K562 (cell line): ENCODE measurements around the gene PRPF8. TPM values are rescaled to one million over a fixed set of nuclear protein-coding genes. Genes with fewer than 3 reads are reported as not detected.

Experiments used
- ATAC-seq: fragments of 200-7000 bp; cut with Tn5 transposase; 3 replicates; pipeline ENCODE4 v1.9.1; 2020; ENCODE audit warnings: moderate library complexity
- BruUV-seq: library from RNA; stranded (reverse); fragments of 400-500 nt; replicated peaks from 2 replicates; lab custom pipeline; 2021; lab: Mats Ljungman, UMichigan
- CTCF ChIA-PET: fragments of 300-600 bp; formaldehyde crosslinking; extraction: SDS; loops from one replicate; lab custom pipeline; 2021; ENCODE audit warnings: low intra/inter-chr PET ratio; lab: Yijun Ruan, JAX
- POLR2A ChIA-PET: fragments of 300-600, 350-650 bp; sonication (Branson Sonifier 250); formaldehyde crosslinking; extraction: SDS; loops from one replicate; lab custom pipeline; 2021; ENCODE audit warnings: antibody characterized with exemption, inconsistent platforms; lab: Yijun Ruan, JAX
- DNase-seq, 4 experiments: peaks; one replicate each; pipeline versions ENCODE4 v3.0.0 to v3.0.0-alpha.2; 2011 to 2018; ENCODE audit warnings: low spot score in 3 of 4, mixed read lengths in 3 of 4; ENCODE audit errors: extremely low read depth in 1 of 4
- FAIRE-seq: peaks from 2 replicates; lab custom pipeline; 2011; peaks lifted over from hg19 to GRCh38; lab: Jason Lieb, UNC
- H2AFZ ChIP-seq: 2 replicates; pipeline ENCODE4 v1.6.0; 2011; ENCODE audit warnings: low read depth, low read length, control low read depth, inconsistent platforms
- H3K27ac ChIP-seq: fragments of 200-600 bp; 3 replicates; pipeline ENCODE4 v1.8.0; 2011; ENCODE audit warnings: low read depth, mild to moderate bottlenecking, control low read depth, inconsistent platforms, low read length, moderate library complexity, mixed read lengths; ENCODE audit errors: extremely low read depth
- H3K27me3 ChIP-seq, 2 experiments: fragments of 300-600 bp in 1 of 2; 2 replicates in 1 of 2; 3 replicates in 1 of 2; pipeline versions ENCODE4 v1.6.0 to v1.8.0; 2011; ENCODE audit warnings: inconsistent platforms in 2 of 2, low read length in 2 of 2, mild to moderate bottlenecking in 1 of 2, mixed read lengths in 1 of 2, moderate library complexity in 1 of 2; ENCODE audit not compliant: control insufficient read depth in 2 of 2, insufficient read depth in 2 of 2
- H3K36me3 ChIP-seq: fragments of 300-600 bp; 3 replicates; pipeline ENCODE4 v1.8.0; 2011; ENCODE audit warnings: mild to moderate bottlenecking, low read length, inconsistent platforms; ENCODE audit not compliant: control insufficient read depth, insufficient read depth
- H3K4me1 ChIP-seq, 2 experiments: fragments of 200-600 bp in 1 of 2; replicated peaks in 1 of 2; 2 replicates in 1 of 2; 3 replicates in 1 of 2; pipeline versions ENCODE4 v1.5.1 to v1.8.0; 2011; ENCODE audit warnings: inconsistent platforms in 2 of 2, low read length in 2 of 2, mild to moderate bottlenecking in 1 of 2, mixed read lengths in 1 of 2, moderate library complexity in 1 of 2; ENCODE audit not compliant: control insufficient read depth in 2 of 2, insufficient read depth in 2 of 2
- H3K4me2 ChIP-seq: 2 replicates; pipeline ENCODE4 v1.6.1; 2011; ENCODE audit warnings: low read length, control low read depth, inconsistent platforms, mixed read lengths; ENCODE audit not compliant: insufficient read depth
- H3K4me3 ChIP-seq: fragments of 200-600 bp; sonication (generic), shearing (Covaris generic); 2 replicates; pipeline ENCODE4 v1.5.1; 2016; ENCODE audit warnings: control low read depth, inconsistent platforms
- H3K79me2 ChIP-seq: fragments of 200-600 bp; 3 replicates; pipeline ENCODE4 v1.8.0; 2011; ENCODE audit warnings: low read length, inconsistent platforms; ENCODE audit not compliant: control insufficient read depth, insufficient read depth
- H3K9ac ChIP-seq, 2 experiments: 2 replicates each; pipeline versions ENCODE4 v1.6.0 to v1.6.1; 2011; ENCODE audit warnings: low read depth in 2 of 2, low read length in 2 of 2, control low read depth in 1 of 2, inconsistent platforms in 1 of 2, mild to moderate bottlenecking in 1 of 2, mixed read lengths in 1 of 2; ENCODE audit not compliant: insufficient read depth in 1 of 2
- H3K9me1 ChIP-seq: one replicate; pipeline ENCODE4 v1.6.0; 2011; ENCODE audit warnings: inconsistent platforms, mild to moderate bottlenecking, low read length, moderate library complexity; ENCODE audit not compliant: control insufficient read depth, insufficient read depth
- H3K9me3 ChIP-seq: replicated peaks from 2 replicates; pipeline ENCODE4 v1.5.1; 2011; ENCODE audit warnings: low read depth, low read length, inconsistent platforms; ENCODE audit not compliant: control insufficient read depth, insufficient read depth
- H4K20me1 ChIP-seq: replicated peaks from 2 replicates; pipeline ENCODE4 v1.6.1; 2011; ENCODE audit warnings: low read length, inconsistent platforms, mixed read lengths; ENCODE audit not compliant: control insufficient read depth, insufficient read depth
- HINFP ChIP-seq: fragments of 450-650 bp; conservative IDR thresholded peaks from 2 replicates; pipeline ENCODE4 v1.6.1; 2016; ENCODE audit warnings: missing genetic modification characterization, low read depth, mild to moderate bottlenecking, control low read depth, missing compliant biosample characterization
- HNRNPK ChIP-seq: fragments of 200-400 bp; formaldehyde crosslinking; IDR thresholded peaks from one replicate; pipeline ENCODE4 v1.6.1; 2018; ENCODE audit warnings: mild to moderate bottlenecking, low read depth, low read length; ENCODE audit not compliant: poor library complexity, severe bottlenecking
- POLR2G ChIP-seq: fragments of 200-400 bp; formaldehyde crosslinking; IDR thresholded peaks from 2 replicates; pipeline ENCODE4 v1.6.1; 2017; ENCODE audit warnings: low read depth, mild to moderate bottlenecking, antibody characterized with exemption, low read length, moderate library complexity
- RBFOX2 ChIP-seq: fragments of 200-400 bp; formaldehyde crosslinking; IDR thresholded peaks from 2 replicates; pipeline ENCODE4 v1.6.1; 2017; ENCODE audit warnings: low read depth, mild to moderate bottlenecking, low read length, moderate library complexity
- SMARCC2 ChIP-seq: fragments of 450-650 bp; IDR thresholded peaks from 2 replicates; pipeline ENCODE4 v1.6.1; 2017; ENCODE audit warnings: antibody characterized with exemption, moderate library complexity, mild to moderate bottlenecking, low read depth
- SMC3 ChIP-seq: conservative IDR thresholded peaks from 2 replicates; pipeline ENCODE4 v1.6.1; 2011; ENCODE audit warnings: low read depth, low read length, improper control_type of control experiment; ENCODE audit not compliant: insufficient read depth
- ZNF354B ChIP-seq: fragments of 250-450 bp; sonication (Bioruptor Pico); IDR thresholded peaks from 2 replicates; pipeline ENCODE4 v1.4.0; 2020
- ZNF695 ChIP-seq: fragments of 450-650 bp; formaldehyde crosslinking; IDR thresholded peaks from 2 replicates; pipeline ENCODE4 v1.4.0; 2020; ENCODE audit warnings: mild to moderate bottlenecking, moderate library complexity
- WGBS: fragments of 100-300 bp; shearing (Covaris generic); methylation state at CpG from one replicate; pipeline ENCODE4 v1.1.6; 2016; ENCODE audit warnings: low coverage, mixed read lengths; ENCODE audit not compliant: insufficient coverage; ENCODE audit errors: missing lambda C conversion rate; 5-methylcytosine and 5-hydroxymethylcytosine counted together
- in situ Hi-C: fragments of 300-500 bp; cut with MboI; formaldehyde crosslinking; loops from 4 replicates; pipeline ENCODE4 v1.15.0; 2018; ENCODE audit warnings: inconsistent platforms, mixed read lengths
- intact Hi-C: fragments of 100-400 bp; cut with micrococcal nuclease; formaldehyde crosslinking; loops from 2 replicates; pipeline ENCODE4 v1.14.2; 2022
- polyA plus RNA-seq, 8 experiments: library from polyadenylated mRNA; depleted of rRNA in 4 of 8; stranded (reverse) in 5 of 8; unstranded in 3 of 8; fragments of >200 nt; fragmentation: Nextera tagmentation in 2 of 8; fragmentation: Illumina TruSeq in 1 of 8; extraction: Ambion mirVana in 2 of 8; extraction: Trizol in 1 of 8; gene quantifications; 2 replicates each; pipeline versions ENCODE4 v1.2.1 to v1.2.3, GENCODE V29; 2011 to 2014; ENCODE audit warnings: inconsistent platforms in 1 of 8, missing spikeins in 1 of 8
- total RNA-seq, 7 experiments: library from RNA; depleted of rRNA in 6 of 7; stranded (reverse); fragments of >200 nt in 6 of 7; fragmentation: Illumina TruSeq in 2 of 7; extraction: Trizol in 2 of 7; gene quantifications; 2 replicates each; pipeline versions ENCODE4 v1.2.1 to v1.2.3, GENCODE V29; 2011 to 2021; ENCODE audit warnings: low replicate concordance in 1 of 7
- TF ChIP-seq, protein P1 (sequence below): sonication (generic); formaldehyde crosslinking; IDR thresholded peaks from 2 replicates; pipeline ENCODE4 v1.8.1; 2023; ENCODE audit warnings: mild to moderate bottlenecking, missing genetic modification reagents
- TF ChIP-seq, protein P2 (sequence below): fragments of 450-650 bp; IDR thresholded peaks from 2 replicates; pipeline ENCODE4 v1.6.1; 2017; ENCODE audit warnings: antibody characterized with exemption, mild to moderate bottlenecking

The PRPF8 gene
- total and polyA plus RNA-seq, 9 of the 15 experiments (the other 6 are each of a cell fraction or from before 2014, with no cell fraction given): 64.3 to 294 (median 85.9) TPM

- TF ChIP-seq SMC3 (peak; percentile 58), ZNF695 (no peak)
Observed at GRCh38 chr17:1720856-1721386, 36.3 kb upstream of the PRPF8 start (continued).

DNA sequence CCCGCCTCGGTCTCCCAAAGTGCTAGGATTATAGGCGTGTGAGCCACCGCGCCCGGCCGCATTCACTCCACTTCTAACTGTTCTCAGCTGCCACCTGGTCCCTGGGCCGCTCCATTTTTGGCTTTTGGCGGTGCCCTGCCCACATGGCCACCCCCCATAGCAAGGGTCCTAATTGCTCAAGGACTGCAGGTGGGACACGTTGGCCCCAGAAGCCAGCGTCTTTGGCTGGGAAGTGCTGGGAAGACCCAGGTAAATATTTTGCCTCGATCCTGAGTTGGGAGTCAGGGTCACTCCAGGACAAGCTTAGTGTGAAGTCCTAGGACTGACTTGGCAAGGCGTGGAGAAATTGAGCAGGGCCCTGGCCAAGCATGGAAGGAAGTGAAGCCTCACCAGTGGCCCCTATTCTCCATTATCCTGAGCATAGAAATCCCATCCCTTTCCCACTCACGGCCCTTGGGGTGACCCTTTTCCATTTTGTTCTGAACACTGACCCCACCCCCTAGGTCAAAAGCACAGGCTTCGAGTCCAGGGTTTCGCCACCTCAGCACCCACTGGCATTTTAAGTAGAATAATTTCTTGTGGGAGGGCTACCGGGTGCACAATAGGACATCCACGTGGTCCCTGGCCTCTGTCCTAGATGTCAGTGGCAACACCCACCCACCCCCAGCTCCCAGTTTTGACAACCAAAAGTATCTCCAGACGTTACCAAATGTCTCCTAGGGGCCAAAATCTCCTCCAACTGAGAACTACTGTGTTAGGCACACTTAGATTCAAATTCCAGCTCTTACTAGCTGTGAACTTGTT is 33.9 kb upstream of the PRPF8 start:
- CTCF ChIA-PET: no interaction called here

More for the DNA sequence above, 33.9 kb upstream of the PRPF8 start:
- WGBS: 75% methylated on average over 16 of the region's 19 CpGs
- peak overlapping the region; percentile 77 to 98 for H3K9ac ChIP-seq
- H2AFZ ChIP-seq: peak overlapping the region; percentile 40
- no peaks in the 10 kb centered on the region for H3K27me3 ChIP-seq
- TF ChIP-seq HINFP (tag): no peak
- TF ChIP-seq HNRNPK: no peak
- TF ChIP-seq, protein P1, sequence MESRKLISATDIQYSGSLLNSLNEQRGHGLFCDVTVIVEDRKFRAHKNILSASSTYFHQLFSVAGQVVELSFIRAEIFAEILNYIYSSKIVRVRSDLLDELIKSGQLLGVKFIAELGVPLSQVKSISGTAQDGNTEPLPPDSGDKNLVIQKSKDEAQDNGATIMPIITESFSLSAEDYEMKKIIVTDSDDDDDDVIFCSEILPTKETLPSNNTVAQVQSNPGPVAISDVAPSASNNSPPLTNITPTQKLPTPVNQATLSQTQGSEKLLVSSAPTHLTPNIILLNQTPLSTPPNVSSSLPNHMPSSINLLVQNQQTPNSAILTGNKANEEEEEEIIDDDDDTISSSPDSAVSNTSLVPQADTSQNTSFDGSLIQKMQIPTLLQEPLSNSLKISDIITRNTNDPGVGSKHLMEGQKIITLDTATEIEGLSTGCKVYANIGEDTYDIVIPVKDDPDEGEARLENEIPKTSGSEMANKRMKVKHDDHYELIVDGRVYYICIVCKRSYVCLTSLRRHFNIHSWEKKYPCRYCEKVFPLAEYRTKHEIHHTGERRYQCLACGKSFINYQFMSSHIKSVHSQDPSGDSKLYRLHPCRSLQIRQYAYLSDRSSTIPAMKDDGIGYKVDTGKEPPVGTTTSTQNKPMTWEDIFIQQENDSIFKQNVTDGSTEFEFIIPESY (CRISPR knock-in tag): peak; percentile 34; the same call in 1 of the 2 replicates
- TF ChIP-seq RBFOX2: peak; percentile 48
- 0 out of 2 replicates have a peak, but pooled peaks have one; percentile 33 for TF ChIP-seq POLR2G
- TF ChIP-seq ZNF354B (CRISPR knock-in tag): no peak
- TF ChIP-seq, protein P2, sequence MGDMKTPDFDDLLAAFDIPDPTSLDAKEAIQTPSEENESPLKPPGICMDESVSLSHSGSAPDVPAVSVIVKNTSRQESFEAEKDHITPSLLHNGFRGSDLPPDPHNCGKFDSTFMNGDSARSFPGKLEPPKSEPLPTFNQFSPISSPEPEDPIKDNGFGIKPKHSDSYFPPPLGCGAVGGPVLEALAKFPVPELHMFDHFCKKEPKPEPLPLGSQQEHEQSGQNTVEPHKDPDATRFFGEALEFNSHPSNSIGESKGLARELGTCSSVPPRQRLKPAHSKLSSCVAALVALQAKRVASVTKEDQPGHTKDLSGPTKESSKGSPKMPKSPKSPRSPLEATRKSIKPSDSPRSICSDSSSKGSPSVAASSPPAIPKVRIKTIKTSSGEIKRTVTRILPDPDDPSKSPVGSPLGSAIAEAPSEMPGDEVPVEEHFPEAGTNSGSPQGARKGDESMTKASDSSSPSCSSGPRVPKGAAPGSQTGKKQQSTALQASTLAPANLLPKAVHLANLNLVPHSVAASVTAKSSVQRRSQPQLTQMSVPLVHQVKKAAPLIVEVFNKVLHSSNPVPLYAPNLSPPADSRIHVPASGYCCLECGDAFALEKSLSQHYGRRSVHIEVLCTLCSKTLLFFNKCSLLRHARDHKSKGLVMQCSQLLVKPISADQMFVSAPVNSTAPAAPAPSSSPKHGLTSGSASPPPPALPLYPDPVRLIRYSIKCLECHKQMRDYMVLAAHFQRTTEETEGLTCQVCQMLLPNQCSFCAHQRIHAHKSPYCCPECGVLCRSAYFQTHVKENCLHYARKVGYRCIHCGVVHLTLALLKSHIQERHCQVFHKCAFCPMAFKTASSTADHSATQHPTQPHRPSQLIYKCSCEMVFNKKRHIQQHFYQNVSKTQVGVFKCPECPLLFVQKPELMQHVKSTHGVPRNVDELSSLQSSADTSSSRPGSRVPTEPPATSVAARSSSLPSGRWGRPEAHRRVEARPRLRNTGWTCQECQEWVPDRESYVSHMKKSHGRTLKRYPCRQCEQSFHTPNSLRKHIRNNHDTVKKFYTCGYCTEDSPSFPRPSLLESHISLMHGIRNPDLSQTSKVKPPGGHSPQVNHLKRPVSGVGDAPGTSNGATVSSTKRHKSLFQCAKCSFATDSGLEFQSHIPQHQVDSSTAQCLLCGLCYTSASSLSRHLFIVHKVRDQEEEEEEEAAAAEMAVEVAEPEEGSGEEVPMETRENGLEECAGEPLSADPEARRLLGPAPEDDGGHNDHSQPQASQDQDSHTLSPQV: 0 out of 2 replicates have a peak, but pooled peaks have one; percentile 55
- no peak for TF ChIP-seq SMARCC2
- DNase-seq (no peak), ATAC-seq (no peak), FAIRE-seq (no peak)
- no TSS peak for BruUV-seq
- peak overlapping the region; percentile 85 for H3K4me2 ChIP-seq
- peak overlapping the region; percentile 99 for H3K27ac ChIP-seq
- peaks cover 25 to 33% of the 10 kb centered on the region in 2 experiments; a peak in 4 of 5 replicates for H3K4me1 ChIP-seq
- peaks cover 25% of the 10 kb centered on the region for H3K79me2 ChIP-seq
- POLR2A ChIA-PET: interaction anchor here (0.8 to 3.8 kb wide), 7 partner anchors 10 to 69 kb away, joined by 3 to 16 read pairs (median 5); partner anchors contain the start of genes RILP and SERPINF1
- H3K4me3 ChIP-seq: no peak overlapping the region
- H4K20me1 ChIP-seq: 0 out of 2 replicates have a peak, but pooled peaks cover 3% of the 10 kb centered on the region
- no peaks in the 10 kb centered on the region for H3K9me3 ChIP-seq
- in situ Hi-C loops (loop anchor here (10.0 kb wide), 1 partner anchor 316 kb away; the partner anchor contains the start of gene DPH1), intact Hi-C loops (loop anchor here (5.0 kb wide), 3 partner anchors 36 to 314 kb away; partner anchors contain the start of genes DPH1, PRPF8 and SERPINF1)
- no peaks in the 10 kb centered on the region for H3K9me1 ChIP-seq
- H3K36me3 ChIP-seq: peaks cover 4% of the 10 kb centered on the region; the same call in 2 of the 3 replicates
